Measurements from ENCODE around the gene RNF14.

DNA sequence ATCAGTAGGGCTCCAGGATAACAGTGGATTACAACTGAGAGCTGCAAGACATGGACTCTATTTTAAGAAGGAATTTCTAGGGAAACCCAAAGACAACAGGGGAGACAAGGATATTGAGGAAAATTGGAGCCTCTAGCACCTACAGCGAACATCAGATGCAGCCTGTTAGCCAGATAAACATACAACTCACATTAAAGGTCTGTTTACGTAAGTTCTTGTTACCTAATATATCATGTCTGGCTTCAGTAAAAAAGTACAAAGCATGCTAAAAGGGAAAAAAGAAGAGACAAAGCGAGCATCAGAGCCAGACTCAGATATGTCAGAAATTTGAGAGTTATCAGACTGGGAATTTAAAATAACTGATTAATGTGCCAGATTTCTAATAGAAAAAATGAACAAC lies 26.8 kb downstream of the RNF14 start:
- TF ChIP-seq, protein P1, sequence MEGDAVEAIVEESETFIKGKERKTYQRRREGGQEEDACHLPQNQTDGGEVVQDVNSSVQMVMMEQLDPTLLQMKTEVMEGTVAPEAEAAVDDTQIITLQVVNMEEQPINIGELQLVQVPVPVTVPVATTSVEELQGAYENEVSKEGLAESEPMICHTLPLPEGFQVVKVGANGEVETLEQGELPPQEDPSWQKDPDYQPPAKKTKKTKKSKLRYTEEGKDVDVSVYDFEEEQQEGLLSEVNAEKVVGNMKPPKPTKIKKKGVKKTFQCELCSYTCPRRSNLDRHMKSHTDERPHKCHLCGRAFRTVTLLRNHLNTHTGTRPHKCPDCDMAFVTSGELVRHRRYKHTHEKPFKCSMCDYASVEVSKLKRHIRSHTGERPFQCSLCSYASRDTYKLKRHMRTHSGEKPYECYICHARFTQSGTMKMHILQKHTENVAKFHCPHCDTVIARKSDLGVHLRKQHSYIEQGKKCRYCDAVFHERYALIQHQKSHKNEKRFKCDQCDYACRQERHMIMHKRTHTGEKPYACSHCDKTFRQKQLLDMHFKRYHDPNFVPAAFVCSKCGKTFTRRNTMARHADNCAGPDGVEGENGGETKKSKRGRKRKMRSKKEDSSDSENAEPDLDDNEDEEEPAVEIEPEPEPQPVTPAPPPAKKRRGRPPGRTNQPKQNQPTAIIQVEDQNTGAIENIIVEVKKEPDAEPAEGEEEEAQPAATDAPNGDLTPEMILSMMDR (IDR thresholded peaks at IDR 0.05; ENCODE audit: poor library complexity, severe bottlenecking): no peak
- no peak for TF ChIP-seq SMC3 (conservative IDR thresholded peaks at IDR 0.05; ENCODE audit: poor library complexity)

Data from neural cell (in vitro differentiated cells).